Activated T-cell treated with anti-CD3 and anti-CD28 coated beads for 1 hour (primary cell): ENCODE measurements around the gene RNF19B.
"Not testable (repeated sequence)": the region's sequence is repeated elsewhere in the genome, so short reads cannot be mapped to it uniquely, and the experiment has no call there.

Experiments
- DNase-seq: peaks from one replicate; pipeline ENCODE4 v3.0.0-alpha.2; 2020; ENCODE audit warnings: low read depth

RNF19B gene

DNA sequence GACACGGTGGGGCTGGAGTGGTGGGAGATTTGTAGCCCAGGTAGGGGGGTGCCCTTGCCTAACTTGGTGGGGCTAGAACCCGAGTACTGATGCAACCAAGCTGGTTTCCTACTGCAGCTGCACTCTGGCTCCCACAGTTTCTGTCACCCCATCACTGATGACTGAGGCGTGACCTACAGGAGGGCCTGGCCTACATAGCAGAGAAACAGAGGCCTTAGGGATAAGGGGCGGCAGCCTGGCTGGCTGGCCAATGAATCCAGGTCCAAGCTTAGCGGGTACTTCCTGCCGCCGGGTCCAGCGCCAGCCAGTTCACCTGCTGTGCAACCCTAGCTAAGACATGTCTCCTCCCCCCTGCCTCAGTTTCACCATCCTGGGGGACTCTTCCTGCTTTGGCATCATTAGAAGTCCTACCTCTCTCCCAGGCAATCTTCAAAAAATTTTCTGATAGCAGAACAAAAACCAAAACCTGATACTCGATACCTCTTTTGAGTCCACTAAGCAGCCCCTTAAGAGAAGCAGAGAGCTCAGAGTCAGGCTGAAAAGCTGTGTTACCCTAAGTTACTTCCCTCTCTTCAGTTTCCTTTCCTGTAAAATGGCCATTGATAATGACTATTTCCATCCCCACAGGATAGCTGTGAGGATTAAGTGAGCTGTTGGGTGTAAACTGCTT, 27.3 kb upstream of the RNF19B start:
- no peak for DNase-seq

DNA sequence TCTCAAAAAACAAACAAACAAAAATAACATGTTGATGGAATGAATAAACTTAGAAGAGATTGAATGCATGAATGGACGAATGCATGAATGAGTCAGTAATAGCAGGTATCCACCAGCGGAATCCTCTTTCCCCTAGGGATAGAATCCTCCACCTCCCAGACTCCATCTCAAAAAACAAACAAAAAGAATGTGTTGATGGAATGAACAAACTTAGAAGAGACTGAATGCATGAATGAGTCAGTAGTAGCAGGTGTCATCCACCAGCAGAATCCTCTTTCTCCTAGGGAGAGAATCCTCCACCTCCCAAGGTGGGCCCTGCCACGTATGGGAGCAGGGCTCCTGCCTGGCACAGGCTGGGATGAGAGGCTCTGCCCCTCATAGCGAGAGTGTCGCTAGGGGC, 26.8 kb upstream of the RNF19B start:
- no peak for DNase-seq

- no peak for DNase-seq
These were observed 26.3 kb upstream of the RNF19B start for GRCh38 chr1:32990887-32991286.

DNA sequence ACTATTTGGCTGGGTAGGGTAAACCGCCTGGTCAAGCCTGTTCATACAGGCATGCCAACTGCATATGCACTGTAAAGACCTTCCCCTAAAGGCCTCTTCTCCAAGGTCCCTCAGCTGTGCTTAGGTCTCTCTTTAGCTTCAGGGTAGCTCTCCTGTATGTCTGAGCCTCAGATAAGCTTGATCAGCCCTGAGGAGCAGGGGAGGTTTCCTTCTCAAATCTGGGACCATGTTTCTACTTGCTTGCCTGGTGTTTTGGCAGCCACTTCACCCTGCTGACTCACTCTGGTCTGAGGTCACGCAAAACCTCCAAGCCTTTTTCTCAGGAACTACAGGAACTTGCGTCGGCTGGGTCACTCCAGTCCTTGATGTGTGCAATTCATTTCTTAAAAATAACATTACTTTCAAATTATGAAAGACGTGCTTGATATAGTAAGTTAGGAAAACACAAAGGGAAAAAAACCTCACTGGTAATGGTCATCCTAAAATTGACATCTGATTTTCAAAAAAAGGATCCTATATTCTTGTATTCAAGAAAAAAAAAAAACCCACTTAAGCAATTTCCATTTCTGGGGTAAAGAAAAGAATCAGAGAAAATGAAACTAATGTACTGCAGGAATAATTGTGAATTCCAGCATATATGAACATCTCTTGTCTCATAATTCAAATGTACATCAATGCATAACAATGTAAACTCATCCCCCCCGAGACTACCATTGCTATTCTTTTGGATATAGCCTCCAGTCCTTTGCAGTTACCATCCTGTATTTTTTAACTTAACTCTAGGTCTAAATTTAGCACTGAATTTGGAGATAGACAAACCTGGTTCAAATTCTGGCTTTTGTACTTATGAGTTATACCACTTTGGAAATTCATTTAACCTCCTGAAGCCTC, 24.8 kb upstream of the RNF19B start:
- no peak for DNase-seq

- no peak for DNase-seq
These were observed 24.1 kb upstream of the RNF19B start for GRCh38 chr1:32988665-32989064.

- no peak for DNase-seq
These were observed 20.6 kb upstream of the RNF19B start for GRCh38 chr1:32985226-32985625.

GRCh38 chr1:32984455-32985171, 20.0 kb upstream of the RNF19B start:
- no peak for DNase-seq

DNA sequence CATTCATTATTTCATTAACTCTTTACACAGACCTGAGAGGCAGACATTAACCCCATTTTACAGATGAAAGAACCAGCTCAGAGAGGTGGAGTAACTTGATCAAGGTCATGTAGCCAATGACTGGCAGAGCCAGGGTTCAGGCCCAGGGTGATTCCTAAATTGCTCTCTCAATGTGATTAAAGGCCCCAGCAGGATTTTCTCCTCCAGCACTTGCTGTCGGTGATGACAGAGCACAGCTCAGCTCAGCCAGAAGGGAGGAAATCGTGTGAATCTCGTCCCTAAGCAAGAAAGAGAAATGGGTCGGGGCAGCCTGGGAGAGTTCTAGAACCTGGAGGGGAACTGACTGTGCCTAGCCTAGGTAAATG, 19.5 kb upstream of the RNF19B start:
- DNase-seq, result no peak

DNA sequence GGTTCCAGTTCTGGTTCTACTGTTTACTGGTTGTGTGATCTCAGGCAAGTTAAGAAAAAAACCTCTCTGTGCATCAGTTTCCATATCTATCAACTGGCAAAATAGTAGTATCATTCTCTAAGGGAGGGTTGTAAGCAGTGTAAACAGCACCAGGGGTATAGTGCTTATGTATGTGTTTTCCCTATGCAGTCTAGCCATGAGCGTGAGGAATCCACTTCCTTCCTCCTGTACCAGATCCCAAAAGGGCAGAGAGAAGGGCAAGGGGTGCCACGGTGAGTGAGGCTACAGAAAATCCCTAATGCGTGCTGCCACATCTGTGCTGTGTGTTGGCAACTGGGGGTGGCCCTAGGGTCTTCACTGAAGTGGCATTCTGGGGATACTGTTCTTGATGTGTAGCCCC, 18.4 kb upstream of the RNF19B start:
- DNase-seq, result no peak

GRCh38 chr1:32981003-32981901, 16.6 kb upstream of the RNF19B start:
- DNase-seq, result peak; percentile 40

- DNase-seq, result no peak
These were observed 15.5 kb upstream of the RNF19B start for GRCh38 chr1:32980080-32980479.

DNA sequence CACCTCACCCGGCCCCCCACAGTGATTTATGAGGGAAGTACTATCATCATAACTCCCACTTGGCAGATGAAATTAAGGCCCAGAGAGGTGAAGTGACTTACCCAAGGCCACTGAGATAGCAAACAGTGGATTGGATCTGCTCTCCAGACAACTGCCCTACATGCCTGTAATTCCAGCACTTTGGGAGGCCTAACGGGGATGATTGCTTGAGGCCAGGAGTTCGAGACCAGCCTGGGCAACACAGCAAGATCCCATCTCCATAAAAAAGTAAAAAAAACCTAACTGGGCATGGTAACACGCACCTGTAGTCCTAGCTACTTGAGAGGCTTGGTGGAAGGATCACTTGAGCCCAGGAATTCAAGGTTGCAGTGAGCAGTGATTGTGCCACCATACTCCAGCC, 14.2 kb upstream of the RNF19B start:
- no peak for DNase-seq

GRCh38 chr1:32977546-32978087, 13.0 kb upstream of the RNF19B start:
- DNase-seq, result no peak

- DNase-seq, result not testable (repeated sequence)
These were observed 10.4 kb upstream of the RNF19B start for GRCh38 chr1:32975055-32975454.

- not testable (repeated sequence) for DNase-seq
These were observed 8.8 kb upstream of the RNF19B start for GRCh38 chr1:32973458-32973857.

GRCh38 chr1:32972814-32973428, 8.3 kb upstream of the RNF19B start:
- DNase-seq, result no peak

- no peak for DNase-seq
These were observed 7.0 kb upstream of the RNF19B start for GRCh38 chr1:32971576-32971975.

- DNase-seq, result no peak
These were observed 6.5 kb upstream of the RNF19B start for GRCh38 chr1:32971156-32971555.

- no peak for DNase-seq
These were observed 5.0 kb upstream of the RNF19B start for GRCh38 chr1:32969566-32969965.

- DNase-seq, result no peak
These were observed 3.4 kb upstream of the RNF19B start for GRCh38 chr1:32967888-32968568.

DNA sequence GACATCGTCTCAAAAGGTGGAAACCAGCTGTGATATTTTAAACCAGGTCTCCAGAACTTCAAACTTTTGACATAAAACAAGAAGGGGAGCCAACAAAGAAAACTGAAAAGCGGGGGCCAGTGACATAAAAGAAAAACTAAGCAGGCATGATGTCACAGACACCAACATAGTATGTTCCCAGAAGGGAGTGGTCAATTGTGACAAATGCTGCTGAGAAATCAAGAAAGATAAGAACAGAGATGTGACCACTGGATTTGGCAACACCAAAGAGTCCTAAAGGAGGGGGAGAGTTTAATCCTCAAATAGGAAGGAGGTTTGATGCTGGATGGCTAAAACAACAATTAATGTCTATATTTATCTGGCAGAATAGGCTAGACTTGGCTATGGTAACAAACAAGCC, 2.3 kb upstream of the RNF19B start:
- DNase-seq, result no peak
